Endothelial cell of umbilical vein (primary cell): ENCODE measurements around the gene MICALL1. TPM values are rescaled to one million over a fixed set of nuclear protein-coding genes. Genes with fewer than 3 reads are reported as not detected.

Source experiments
- BruUV-seq: library from RNA; stranded (reverse); fragments of 400-500 nt; replicated peaks from 2 replicates; lab custom pipeline; 2021; lab: Mats Ljungman, UMichigan
- CTCF ChIA-PET: fragments of 300-600, 350-600 bp; sonication (Branson Sonifier 250); formaldehyde crosslinking; loops from one replicate; lab custom pipeline; 2021; ENCODE audit warnings: antibody characterized with exemption, inconsistent platforms; lab: Charles Lee
- POLR2A ChIA-PET: fragments of 300-600, 350-600 bp; sonication (Branson Sonifier 250); formaldehyde crosslinking; loops from one replicate; lab custom pipeline; 2021; ENCODE audit warnings: antibody characterized with exemption, inconsistent platforms; lab: Charles Lee
- DNase-seq: peaks from one replicate; pipeline ENCODE4 v3.0.0-alpha.2; 2011; ENCODE audit warnings: low read depth, low spot score
- FAIRE-seq: peaks from 2 replicates; lab custom pipeline; 2011; peaks lifted over from hg19 to GRCh38; lab: Jason Lieb, UNC
- H2AFZ ChIP-seq: 2 replicates; pipeline ENCODE4 v1.6.0; 2012; ENCODE audit warnings: low read depth, low read length, control low read depth, inconsistent platforms
- H3K27ac ChIP-seq: 2 replicates; pipeline ENCODE4 v1.5.1; 2011; ENCODE audit warnings: low read depth, mild to moderate bottlenecking, control low read depth, low read length, moderate library complexity; ENCODE audit not compliant: insufficient read depth
- H3K27me3 ChIP-seq, 2 experiments: 2 replicates each; pipeline versions ENCODE4 v1.6.0 to v1.6.1; 2011; ENCODE audit warnings: low read length in 2 of 2, mixed read lengths in 1 of 2; ENCODE audit not compliant: control insufficient read depth in 2 of 2, insufficient read depth in 2 of 2
- H3K36me3 ChIP-seq, 2 experiments: 2 replicates in 1 of 2; 3 replicates in 1 of 2; pipeline ENCODE4 v1.5.1; 2011; ENCODE audit warnings: low read length in 2 of 2, mild to moderate bottlenecking in 1 of 2, moderate library complexity in 1 of 2; ENCODE audit not compliant: control insufficient read depth in 2 of 2, insufficient read depth in 2 of 2; ENCODE audit errors: extremely low read depth in 1 of 2
- H3K4me1 ChIP-seq: 3 replicates; pipeline ENCODE4 v1.5.1; 2011; ENCODE audit warnings: mild to moderate bottlenecking, low read length; ENCODE audit not compliant: control insufficient read depth, insufficient read depth; ENCODE audit errors: extremely low read depth
- H3K4me2 ChIP-seq: 2 replicates; pipeline ENCODE4 v1.6.1; 2011; ENCODE audit warnings: low read length, control low read depth, mixed read lengths; ENCODE audit not compliant: insufficient read depth
- H3K4me3 ChIP-seq, 3 experiments: fragments of 200-600 bp in 1 of 3; sonication (generic), shearing (Covaris generic) in 1 of 3; replicated peaks in 1 of 3; 2 replicates each; pipeline ENCODE4 v1.5.1; 2011 to 2016; ENCODE audit warnings: control low read depth in 3 of 3, low read length in 3 of 3, mild to moderate bottlenecking in 2 of 3, inconsistent platforms in 1 of 3, low read depth in 1 of 3, moderate library complexity in 1 of 3; ENCODE audit not compliant: insufficient read depth in 1 of 3
- H3K79me2 ChIP-seq: 2 replicates; pipeline ENCODE4 v1.6.0; 2012; ENCODE audit warnings: low read length, inconsistent platforms; ENCODE audit not compliant: control insufficient read depth, insufficient read depth
- H3K9ac ChIP-seq: replicated peaks from 2 replicates; pipeline ENCODE3; 2011; ENCODE audit warnings: low read length, control low read depth; ENCODE audit not compliant: insufficient read depth; ENCODE audit errors: extremely low read depth
- H3K9me1 ChIP-seq: replicated peaks from 3 replicates; pipeline ENCODE4 v1.6.0; 2011; ENCODE audit warnings: mild to moderate bottlenecking, low read length; ENCODE audit not compliant: control insufficient read depth, insufficient read depth; ENCODE audit errors: extremely low read depth
- H3K9me3 ChIP-seq: replicated peaks from 2 replicates; pipeline ENCODE4 v1.5.1; 2012; ENCODE audit warnings: low read length, inconsistent platforms; ENCODE audit not compliant: control insufficient read depth, insufficient read depth
- H4K20me1 ChIP-seq: replicated peaks from 2 replicates; pipeline ENCODE3; 2011; ENCODE audit warnings: mild to moderate bottlenecking, low read length; ENCODE audit not compliant: control insufficient read depth, insufficient read depth; ENCODE audit errors: extremely low read depth
- EZH2 ChIP-seq: IDR thresholded peaks from 2 replicates; pipeline ENCODE4 v1.6.1; 2012; ENCODE audit warnings: borderline replicate concordance, low read depth, mild to moderate bottlenecking, moderate library complexity, low read length, inconsistent platforms; ENCODE audit not compliant: severe bottlenecking
- FOS ChIP-seq: IDR thresholded peaks from 2 replicates; pipeline ENCODE4 v1.6.1; 2011; ENCODE audit warnings: mild to moderate bottlenecking, low read length, moderate library complexity, borderline replicate concordance; ENCODE audit not compliant: insufficient read depth
- GATA2 ChIP-seq: IDR thresholded peaks from 2 replicates; pipeline ENCODE4 v1.7.0; 2011; ENCODE audit warnings: low read depth, mild to moderate bottlenecking, moderate library complexity, mixed read lengths, low read length; ENCODE audit not compliant: insufficient read length, insufficient read depth
- JUN ChIP-seq: IDR thresholded peaks from 2 replicates; pipeline ENCODE4 v1.6.1; 2011; ENCODE audit warnings: borderline replicate concordance, low read depth; ENCODE audit not compliant: insufficient read length, insufficient read depth
- MAX ChIP-seq: IDR thresholded peaks from 2 replicates; pipeline ENCODE4 v1.6.1; 2011; ENCODE audit not compliant: insufficient read depth, insufficient read length
- MYC ChIP-seq: IDR thresholded peaks from one replicate; pipeline ENCODE4 v1.6.1; 2011; ENCODE audit warnings: mild to moderate bottlenecking, low read depth, low read length
- POLR2A ChIP-seq: IDR thresholded peaks from 2 replicates; pipeline ENCODE4 v1.6.1; 2012; ENCODE audit warnings: low read depth, mild to moderate bottlenecking, control low read depth, low read length
- POLR2AphosphoS5 ChIP-seq: IDR thresholded peaks from 2 replicates; pipeline ENCODE4 v1.6.1; 2012; ENCODE audit warnings: low read depth, mild to moderate bottlenecking, control low read depth, low read length, moderate library complexity; ENCODE audit not compliant: insufficient read depth
- dilution Hi-C: fragments of 300-500 bp; cut with MboI; formaldehyde crosslinking; loops from one replicate; pipeline ENCODE4 v1.15.0; 2019; ENCODE audit warnings: low sequenced_read_pairs; ENCODE audit not compliant: extremely low pct_ligation_motif_present
- intact Hi-C: fragments of 100-400 bp; cut with micrococcal nuclease; formaldehyde crosslinking; loops from one replicate; pipeline ENCODE4 v1.10.0; 2022
- polyA plus RNA-seq, 4 experiments: library from polyadenylated mRNA; depleted of rRNA in 3 of 4; stranded (reverse) in 3 of 4; unstranded in 1 of 4; fragments of >200 nt; gene quantifications; 2 replicates each; pipeline versions ENCODE4 v1.2.1 to v1.2.3, GENCODE V29; 2011 to 2012; ENCODE audit warnings: missing spikeins in 1 of 4
- total RNA-seq: library from RNA; stranded (reverse); gene quantifications from 2 replicates; pipeline ENCODE4 v1.2.3, GENCODE V29; 2021
- TF ChIP-seq, protein P1 (sequence below), 2 donors: IDR thresholded peaks; 1 replicate in 1 of 2; 2 replicates in 1 of 2; pipeline ENCODE4 v1.5.1; 2011; ENCODE audit warnings: low read length in 2 of 2, mild to moderate bottlenecking in 2 of 2, moderate library complexity in 2 of 2, control low read depth in 1 of 2, inconsistent platforms in 1 of 2, low read depth in 1 of 2; ENCODE audit not compliant: insufficient read depth in 1 of 2; ENCODE audit errors: extremely low read depth in 1 of 2

The MICALL1 gene
- total and polyA plus RNA-seq, 2 donors (not counting 3 experiments of a cell fraction or from before 2014, with no cell fraction given): 23.9 to 66.9 TPM

DNA sequence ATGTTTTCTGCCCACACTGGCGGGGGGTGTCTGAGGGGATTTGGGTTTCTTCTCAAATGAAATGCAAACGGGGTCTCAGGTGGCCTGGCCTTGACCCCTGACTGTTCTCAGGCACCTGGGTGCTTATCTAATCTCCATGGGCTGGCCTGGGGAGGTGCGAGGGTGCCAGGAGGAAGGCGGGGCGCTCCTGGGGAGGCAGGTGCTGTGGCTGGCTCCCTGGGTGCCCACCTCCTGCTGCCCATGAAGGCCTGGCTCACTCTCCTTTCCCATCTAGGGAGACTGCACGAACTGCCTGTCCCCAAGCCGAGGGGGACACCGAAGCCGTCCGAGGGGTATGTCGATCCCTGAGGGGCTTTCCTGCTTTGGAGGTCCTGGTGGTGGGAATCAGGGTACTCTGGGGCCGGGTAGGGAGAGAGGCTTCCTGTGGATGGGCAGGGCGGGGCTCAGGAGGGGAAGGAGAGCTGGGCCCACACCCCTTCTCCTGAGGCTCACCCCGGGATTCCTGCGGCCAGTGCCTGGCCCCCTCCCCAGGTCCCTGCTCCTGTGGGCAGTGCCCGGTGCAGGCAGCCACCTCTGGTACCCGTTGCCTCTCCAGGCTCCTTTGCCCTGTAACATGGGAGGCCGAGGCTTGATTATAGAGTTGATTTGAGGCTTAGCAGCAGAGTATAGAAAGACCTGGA lies 18.4 kb downstream of the MICALL1 start:
- CTCF ChIA-PET: no interaction called here
- no peak for FAIRE-seq
- no peaks in the 10 kb centered on the region for H3K9me1 ChIP-seq

More for the DNA sequence above, 18.4 kb downstream of the MICALL1 start:
- POLR2A ChIA-PET: no interaction called here
- Histone ChIP-seq H3K9ac (no peak overlapping the region), H3K4me1 (no peaks in the 10 kb centered on the region), H3K36me3 (peaks cover 5 to 33% of the 10 kb centered on the region in 2 experiments), H4K20me1 (no peaks in the 10 kb centered on the region), H3K27me3 (no peaks in the 10 kb centered on the region), H2AFZ (no peak overlapping the region), H3K79me2 (no peaks in the 10 kb centered on the region), H3K4me3 (no peak overlapping the region), H3K9me3 (no peaks in the 10 kb centered on the region), H3K4me2 (no peak overlapping the region), H3K27ac (no peak overlapping the region)
- BruUV-seq: no TSS peak
- no peak for TF ChIP-seq FOS
- no peak for TF ChIP-seq POLR2A
- no peak for TF ChIP-seq MAX
- TF ChIP-seq EZH2: no peak
- TF ChIP-seq GATA2: no peak
- no peak for TF ChIP-seq MYC
- TF ChIP-seq, protein P1, sequence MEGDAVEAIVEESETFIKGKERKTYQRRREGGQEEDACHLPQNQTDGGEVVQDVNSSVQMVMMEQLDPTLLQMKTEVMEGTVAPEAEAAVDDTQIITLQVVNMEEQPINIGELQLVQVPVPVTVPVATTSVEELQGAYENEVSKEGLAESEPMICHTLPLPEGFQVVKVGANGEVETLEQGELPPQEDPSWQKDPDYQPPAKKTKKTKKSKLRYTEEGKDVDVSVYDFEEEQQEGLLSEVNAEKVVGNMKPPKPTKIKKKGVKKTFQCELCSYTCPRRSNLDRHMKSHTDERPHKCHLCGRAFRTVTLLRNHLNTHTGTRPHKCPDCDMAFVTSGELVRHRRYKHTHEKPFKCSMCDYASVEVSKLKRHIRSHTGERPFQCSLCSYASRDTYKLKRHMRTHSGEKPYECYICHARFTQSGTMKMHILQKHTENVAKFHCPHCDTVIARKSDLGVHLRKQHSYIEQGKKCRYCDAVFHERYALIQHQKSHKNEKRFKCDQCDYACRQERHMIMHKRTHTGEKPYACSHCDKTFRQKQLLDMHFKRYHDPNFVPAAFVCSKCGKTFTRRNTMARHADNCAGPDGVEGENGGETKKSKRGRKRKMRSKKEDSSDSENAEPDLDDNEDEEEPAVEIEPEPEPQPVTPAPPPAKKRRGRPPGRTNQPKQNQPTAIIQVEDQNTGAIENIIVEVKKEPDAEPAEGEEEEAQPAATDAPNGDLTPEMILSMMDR (IDR thresholded peaks at IDR 0.05; ENCODE audit: extremely low read depth in 1 of 2, insufficient read depth in 1 of 2, low read depth in 1 of 2, low read length in 2 of 2): no peak
- no peak for TF ChIP-seq JUN
- no peak for TF ChIP-seq POLR2AphosphoS5
- dilution Hi-C loops (no loop called here), intact Hi-C loops (no loop called here)
- no peak for DNase-seq
